Suprapubic skin (tissue), 4 donors: ENCODE data around the gene CAD. TPM values are rescaled to one million over a fixed set of nuclear protein-coding genes. Genes with fewer than 3 reads are reported as not detected.

Experiments
- DNase-seq, 2 donors: peaks; one replicate each; pipeline ENCODE4 v3.0.0-alpha.2; 2019; ENCODE audit warnings: low spot score in 2 of 2
- H3K27ac ChIP-seq: fragments of 200-600 bp; sonication (generic); one replicate; pipeline ENCODE4 v1.5.1; 2019
- H3K27me3 ChIP-seq: fragments of 200-600 bp; sonication (generic); one replicate; pipeline ENCODE4 v1.5.1; 2019
- H3K36me3 ChIP-seq: fragments of 200-600 bp; sonication (generic); one replicate; pipeline ENCODE4 v1.5.1; 2019
- H3K4me1 ChIP-seq: fragments of 200-600 bp; sonication (generic); one replicate; pipeline ENCODE4 v1.5.1; 2019
- H3K4me3 ChIP-seq: fragments of 200-600 bp; sonication (generic); one replicate; pipeline ENCODE4 v1.5.1; 2019; ENCODE audit warnings: mild to moderate bottlenecking
- H3K9me3 ChIP-seq: fragments of 200-600 bp; sonication (generic); one replicate; pipeline ENCODE4 v1.5.1; 2019
- CTCF ChIP-seq, 2 donors: fragments of 200-600 bp in 1 of 2; fragments of 450-650 bp in 1 of 2; sonication (generic) in 1 of 2; IDR thresholded peaks; one replicate each; pipeline ENCODE4 v1.5.1; 2016 to 2019; ENCODE audit warnings: antibody characterized with exemption in 2 of 2, mild to moderate bottlenecking in 1 of 2, moderate library complexity in 1 of 2
- EP300 ChIP-seq: sonication (generic); formaldehyde crosslinking; IDR thresholded peaks from one replicate; pipeline ENCODE4 v1.6.1; 2017; ENCODE audit warnings: antibody characterized with exemption
- POLR2A ChIP-seq, 2 donors: fragments of 450-650 bp; IDR thresholded peaks; one replicate each; pipeline ENCODE4 v1.6.1; 2017; ENCODE audit warnings: antibody characterized with exemption in 2 of 2, mild to moderate bottlenecking in 2 of 2, moderate library complexity in 2 of 2
- POLR2AphosphoS5 ChIP-seq, 3 donors: sonication (generic); formaldehyde crosslinking; IDR thresholded peaks; one replicate each; pipeline ENCODE4 v1.6.1; 2017; ENCODE audit warnings: antibody characterized with exemption in 3 of 3
- WGBS: methylation state at CpG from one replicate; pipeline ENCODE4 v1.1.5; 2018; 5-methylcytosine and 5-hydroxymethylcytosine counted together
- total RNA-seq, 4 donors: library from RNA; depleted of rRNA; stranded (reverse); fragments of >200 nt; gene quantifications; one replicate each; pipeline ENCODE4 v1.1.0, GENCODE V29; 2016

The CAD gene
- total RNA-seq, 4 donors from 2014 or later: 33.7 to 64.8 (median 42.1) TPM

- peaks cover 37% of the 10 kb centered on the region for H3K36me3 ChIP-seq
Measured at GRCh38 chr2:27218614-27219013, 1.4 kb downstream of the CAD start.

GRCh38 chr2:27219091-27219490 is 1.9 kb downstream of the CAD start:
- Histone ChIP-seq H3K27me3 (no peaks in the 10 kb centered on the region), H3K36me3 (peaks cover 42% of the 10 kb centered on the region), H3K27ac (no peak overlapping the region), H3K9me3 (no peaks in the 10 kb centered on the region), H3K4me1 (peaks cover 22% of the 10 kb centered on the region), H3K4me3 (no peak overlapping the region)
- no peak for DNase-seq
- no peak for TF ChIP-seq CTCF (IDR thresholded peaks at IDR 0.05)
- no peak for TF ChIP-seq EP300
- TF ChIP-seq POLR2A (IDR thresholded peaks at IDR 0.05): no peak
- TF ChIP-seq POLR2AphosphoS5 (IDR thresholded peaks at IDR 0.05): no peak
- 83% methylated on average over 2 of the region's 2 CpGs for WGBS

More at GRCh38 chr2:27218614-27219013, 1.4 kb downstream of the CAD start:
- DNase-seq: no peak
- H3K4me3 ChIP-seq: peak overlapping the region; percentile 76
- TF ChIP-seq EP300: no peak
- TF ChIP-seq POLR2AphosphoS5 (IDR thresholded peaks at IDR 0.05): no peak
- 94% methylated on average over 4 of the region's 4 CpGs for WGBS
- H3K9me3 ChIP-seq: no peaks in the 10 kb centered on the region
- no peaks in the 10 kb centered on the region for H3K27me3 ChIP-seq
- H3K4me1 ChIP-seq: peaks cover 25% of the 10 kb centered on the region
- H3K27ac ChIP-seq: no peak overlapping the region

GRCh38 chr2:27220091-27220490 is 2.9 kb downstream of the CAD start:
- Histone ChIP-seq H3K4me1 (peaks cover 22% of the 10 kb centered on the region), H3K4me3 (no peak overlapping the region), H3K27ac (no peak overlapping the region), H3K9me3 (no peaks in the 10 kb centered on the region), H3K27me3 (no peaks in the 10 kb centered on the region), H3K36me3 (peaks cover 47% of the 10 kb centered on the region)
- 94% methylated on average over 7 of the region's 7 CpGs for WGBS
- TF ChIP-seq POLR2AphosphoS5 (IDR thresholded peaks at IDR 0.05) (no peak), EP300 (no peak), POLR2A (IDR thresholded peaks at IDR 0.05) (no peak), CTCF (IDR thresholded peaks at IDR 0.05) (no peak)
- DNase-seq: no peak

GRCh38 chr2:27221166-27221565 is 4.0 kb downstream of the CAD start:
- no peak overlapping the region for H3K4me3 ChIP-seq
- peaks cover 50% of the 10 kb centered on the region for H3K36me3 ChIP-seq
- TF ChIP-seq CTCF (IDR thresholded peaks at IDR 0.05) (no peak), POLR2AphosphoS5 (IDR thresholded peaks at IDR 0.05) (no peak), POLR2A (IDR thresholded peaks at IDR 0.05) (no peak), EP300 (no peak)
- H3K27ac ChIP-seq: no peak overlapping the region
- DNase-seq: no peak
- no peaks in the 10 kb centered on the region for H3K27me3 ChIP-seq
- H3K4me1 ChIP-seq: peaks cover 22% of the 10 kb centered on the region
- H3K9me3 ChIP-seq: no peaks in the 10 kb centered on the region
- WGBS: 68% methylated on average over 3 of the region's 3 CpGs

GRCh38 chr2:27222407-27222806 is 5.2 kb downstream of the CAD start:
- no peak for DNase-seq
- peaks cover 62% of the 10 kb centered on the region for H3K36me3 ChIP-seq
- H3K9me3 ChIP-seq: no peaks in the 10 kb centered on the region
- WGBS: 98% methylated on average over 5 of the region's 5 CpGs
- peaks cover 12% of the 10 kb centered on the region for H3K4me1 ChIP-seq
- no peaks in the 10 kb centered on the region for H3K27me3 ChIP-seq
- no peak for TF ChIP-seq CTCF (IDR thresholded peaks at IDR 0.05)
- TF ChIP-seq POLR2A (IDR thresholded peaks at IDR 0.05): no peak
- no peak for TF ChIP-seq POLR2AphosphoS5 (IDR thresholded peaks at IDR 0.05)
- TF ChIP-seq EP300: no peak
- H3K4me3 ChIP-seq: no peak overlapping the region
- H3K27ac ChIP-seq: no peak overlapping the region

- no peaks in the 10 kb centered on the region for H3K9me3 ChIP-seq
- 95% methylated on average over 6 of the region's 6 CpGs for WGBS
- H3K4me1 ChIP-seq: peaks cover 2% of the 10 kb centered on the region
- no peak overlapping the region for H3K4me3 ChIP-seq
- TF ChIP-seq CTCF (IDR thresholded peaks at IDR 0.05) (no peak), POLR2A (IDR thresholded peaks at IDR 0.05) (no peak), POLR2AphosphoS5 (IDR thresholded peaks at IDR 0.05) (no peak), EP300 (no peak)
- no peak overlapping the region for H3K27ac ChIP-seq
- DNase-seq: no peak
- H3K36me3 ChIP-seq: peaks cover 72% of the 10 kb centered on the region
- H3K27me3 ChIP-seq: no peaks in the 10 kb centered on the region
Measured at GRCh38 chr2:27223416-27223815, 6.2 kb downstream of the CAD start.
